Activated CD8-positive, alpha-beta memory T cell treated with anti-CD3 and anti-CD28 coated beads, Interleukin-2, amount 50 U/mL, for 24 hours (primary cell): Measurements from ENCODE around the gene NUP188.
"Not testable (repeated sequence)": the region's sequence is repeated elsewhere in the genome, so short reads cannot be mapped to it uniquely, and the experiment has no call there.

Source experiments
- DNase-seq: peaks from one replicate; pipeline ENCODE4 v3.0.0-alpha.2; 2020; ENCODE audit errors: extremely low read depth

NUP188 gene

DNA sequence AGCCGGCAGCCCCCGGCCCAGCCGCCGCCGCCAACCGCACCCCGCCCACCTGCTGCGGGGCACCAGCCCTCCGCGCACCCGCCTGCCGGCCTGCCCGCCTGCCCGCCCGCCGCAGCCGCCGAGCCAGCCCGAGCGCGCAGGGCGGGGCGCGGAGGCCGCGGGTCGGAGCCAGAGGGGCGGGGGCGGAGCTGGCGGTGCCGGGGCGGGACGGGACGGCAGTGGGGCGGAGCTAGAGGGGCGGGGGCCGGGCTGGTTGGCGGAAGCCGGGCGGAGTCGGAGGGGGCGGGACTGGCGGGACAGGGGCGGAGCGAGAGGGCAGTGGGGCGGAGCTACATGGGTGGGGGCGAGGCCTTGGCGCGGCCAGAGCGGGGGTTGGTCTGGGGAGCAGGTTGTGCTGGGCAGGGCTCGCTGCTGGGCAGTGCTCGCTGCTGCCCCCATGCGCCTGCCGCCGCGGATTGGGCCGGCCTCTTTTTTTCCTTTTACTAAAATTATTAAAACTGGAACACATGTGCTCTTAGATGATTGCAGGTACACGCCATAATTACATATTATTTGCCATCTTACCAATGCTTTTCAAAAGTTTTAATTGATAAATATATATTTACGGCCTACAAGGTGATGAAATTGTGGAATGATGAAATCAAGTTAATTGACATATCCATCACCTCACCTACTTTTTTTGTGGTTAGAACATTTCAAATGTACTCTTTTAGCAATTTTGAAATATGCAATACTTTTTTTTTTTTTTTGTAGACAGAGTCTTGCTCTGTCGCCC, 80.9 kb downstream of the NUP188 start, which contains the start of gene SH3GLB2:
SH3GLB2 (minus strand) TSS at position 140 of the 775 bp plus-strand sequence. CDS start 177 bp downstream, outside the sequence.
- peak; percentile 85 for DNase-seq

DNA sequence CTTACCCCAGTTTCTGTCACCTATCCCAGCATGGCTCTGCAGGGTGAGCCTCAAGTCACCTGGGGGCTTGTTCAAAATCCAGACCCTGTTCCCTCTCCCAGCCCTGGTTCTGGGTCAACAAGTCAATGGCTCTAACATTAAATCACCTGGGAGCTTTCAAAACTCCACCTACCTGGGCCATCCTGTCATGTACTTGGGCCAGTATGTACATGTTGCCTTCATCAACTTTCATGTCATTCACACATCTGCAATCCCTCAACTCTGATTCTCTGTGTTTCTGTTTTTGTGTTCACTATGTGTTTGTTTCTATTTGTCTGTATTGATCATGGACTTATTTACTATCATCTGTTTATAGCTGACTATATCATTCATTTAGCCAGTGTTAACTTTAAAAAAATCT, 82.7 kb downstream of the NUP188 start:
- DNase-seq, result no peak

DNA sequence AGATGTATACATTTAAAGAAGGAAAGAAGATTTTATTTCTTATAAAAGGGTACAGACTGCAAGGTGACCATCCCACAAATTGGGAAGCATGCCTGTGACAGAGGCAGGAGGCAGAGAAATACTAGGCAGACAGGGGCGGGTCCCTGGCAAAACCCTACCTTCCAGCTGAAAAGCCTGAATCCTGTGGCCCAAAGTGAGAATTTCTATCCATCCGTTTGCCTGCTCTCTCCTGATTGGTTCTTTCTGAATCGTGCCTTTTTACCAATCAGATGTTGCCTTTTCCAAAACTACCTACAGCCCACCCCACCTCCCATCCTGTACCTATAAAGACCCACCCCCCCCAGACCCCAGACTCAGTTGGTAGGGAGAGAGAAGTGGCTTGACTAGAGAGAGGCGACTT, 84.0 kb downstream of the NUP188 start:
- DNase-seq, result no peak

DNA sequence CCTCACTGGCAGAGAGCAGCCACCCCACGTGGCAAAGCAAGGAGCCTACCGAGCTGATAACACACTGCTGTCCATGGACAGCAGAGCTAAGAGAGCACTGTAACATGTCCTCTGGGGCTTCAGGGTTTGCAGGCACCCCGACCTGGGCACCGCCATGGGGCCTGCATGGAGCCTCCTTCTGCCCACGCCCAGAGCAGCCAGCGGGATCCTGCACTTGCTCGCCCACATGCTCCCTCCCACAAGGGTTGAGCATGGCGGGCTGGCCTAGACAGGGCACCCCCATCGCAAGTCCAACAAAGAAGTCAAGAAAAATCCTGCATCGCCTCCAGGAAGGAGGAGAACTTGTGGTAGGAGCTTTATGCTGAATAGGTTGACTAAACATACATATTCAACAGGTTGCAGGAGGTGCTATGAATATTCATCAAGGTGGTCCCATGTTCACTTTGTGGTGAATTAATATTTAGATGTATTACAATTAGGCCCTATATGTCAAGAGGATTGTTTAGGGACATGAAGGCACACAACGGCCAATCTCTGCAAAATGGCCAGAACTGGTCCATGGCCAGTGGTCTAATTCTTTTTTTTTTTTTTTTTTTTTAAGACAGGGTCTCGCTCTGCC, 85.2 kb downstream of the NUP188 start:
- DNase-seq, result no peak

DNA sequence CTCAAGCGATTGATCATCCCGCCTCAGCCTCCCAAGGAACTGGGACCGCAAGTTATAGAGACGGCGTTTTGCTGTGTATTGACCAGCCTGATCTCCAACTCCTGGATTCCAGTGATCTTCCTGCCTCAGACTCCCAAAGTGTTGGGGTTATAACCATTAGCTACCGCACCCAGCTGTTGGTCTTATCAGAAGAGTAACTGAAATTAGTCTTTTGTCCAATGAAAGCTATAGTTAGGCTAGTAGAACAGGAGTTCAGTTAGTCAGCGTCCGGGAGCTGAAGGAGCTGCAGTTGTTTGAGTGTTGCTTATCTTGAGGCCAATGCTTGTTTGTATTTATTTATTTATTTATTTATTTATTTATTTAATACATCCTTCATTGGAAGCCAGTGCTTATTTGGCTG, 85.7 kb downstream of the NUP188 start:
- DNase-seq, result no peak

DNA sequence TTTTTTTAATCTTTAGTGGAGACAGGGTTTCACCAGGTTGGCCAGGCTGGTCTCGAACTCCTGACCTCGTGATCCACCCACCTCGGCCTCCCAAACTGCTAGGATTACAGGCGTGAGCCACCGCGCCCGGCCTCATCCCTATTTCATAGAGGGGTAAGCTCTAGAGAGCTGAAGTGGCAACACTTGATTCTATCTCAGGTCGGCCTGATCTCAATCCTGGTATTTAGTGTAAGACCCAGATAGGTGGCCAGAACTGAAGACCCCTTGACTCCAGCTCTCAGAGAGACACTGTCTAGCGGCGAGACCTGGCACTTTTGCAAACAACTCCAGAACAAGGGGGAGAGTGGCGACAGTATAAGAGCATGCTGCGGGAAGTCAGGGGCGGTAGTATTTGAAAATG, 88.3 kb downstream of the NUP188 start:
- not testable (repeated sequence) for DNase-seq

DNA sequence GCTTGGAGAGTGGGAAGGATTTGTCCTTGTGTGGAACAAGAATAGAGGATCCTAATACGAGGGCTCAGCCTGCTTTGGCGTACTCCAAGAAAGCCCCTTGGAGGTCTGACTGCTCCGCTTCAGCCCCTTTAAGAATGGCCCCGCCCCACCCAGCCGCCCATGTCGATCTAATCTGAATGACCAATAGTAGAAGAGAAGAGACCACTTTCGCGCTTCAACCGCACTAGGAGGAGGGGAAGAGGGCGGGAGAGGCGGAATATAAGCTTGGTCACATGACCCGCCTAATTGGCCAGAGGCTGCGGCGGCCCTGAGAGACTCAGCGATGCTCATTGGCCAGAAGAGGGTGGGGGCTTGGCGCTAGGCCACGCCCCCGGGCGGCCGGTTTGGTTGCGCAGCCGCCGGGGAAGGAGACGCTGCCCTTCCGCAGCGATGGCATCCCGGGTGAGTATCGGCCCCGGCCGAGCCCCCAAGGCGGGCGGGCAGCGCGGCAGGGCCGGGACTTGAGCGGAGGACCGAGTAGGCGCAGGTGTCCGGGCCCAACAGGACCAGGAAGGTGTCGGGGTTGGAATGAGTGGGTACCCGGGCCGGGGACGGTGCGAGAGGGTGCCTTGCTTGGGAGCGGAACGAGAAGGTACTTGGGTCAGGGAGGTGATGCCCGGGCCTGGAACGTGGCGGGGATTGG, 88.9 kb downstream of the NUP188 start, which contains the start of gene MIGA2:
MIGA2 (plus strand) TSS at position 386 of the 682 bp plus-strand sequence. CDS start 3,969 bp downstream, outside the sequence.
- DNase-seq, result peak; percentile 95

DNA sequence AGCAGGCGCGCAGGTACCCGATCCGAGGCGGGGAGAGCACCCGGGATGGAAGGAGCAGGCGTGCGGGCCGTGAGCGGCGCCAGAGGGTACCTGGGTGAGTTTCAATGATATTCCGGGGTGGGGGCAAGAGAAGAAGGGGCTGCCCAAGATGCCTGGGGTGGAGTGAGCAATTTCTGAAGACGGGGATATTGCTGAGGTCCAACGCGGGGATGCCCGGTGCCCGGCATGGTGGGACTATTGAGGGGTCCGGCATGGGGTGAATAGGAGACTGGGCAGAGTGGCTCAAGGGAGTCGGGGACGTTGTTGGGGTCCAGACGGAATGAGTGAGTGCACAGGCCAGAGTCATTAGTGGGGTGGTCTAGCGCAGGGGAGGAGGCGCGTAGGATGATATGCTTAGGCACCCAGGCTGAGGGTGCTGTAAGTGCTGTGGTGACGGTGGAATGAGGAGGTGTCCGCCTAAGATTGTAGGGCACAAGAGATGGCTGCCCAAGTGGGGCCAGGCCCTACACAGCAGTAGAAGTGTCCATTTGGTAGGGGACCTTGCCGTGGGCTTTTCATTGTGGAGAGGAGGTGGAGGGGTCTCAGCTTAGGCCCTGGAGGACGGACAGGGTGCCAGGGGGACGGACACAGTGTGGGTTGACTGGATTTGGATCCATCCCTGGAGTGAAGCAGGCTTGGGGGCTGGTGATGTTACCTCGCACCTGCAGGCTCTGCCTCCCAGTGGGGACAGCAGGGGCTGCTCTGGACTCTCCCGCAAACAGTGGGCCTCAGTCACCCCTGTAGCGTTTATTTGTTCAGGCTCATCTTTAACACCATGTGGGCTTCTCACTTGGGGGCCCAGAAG, 89.6 kb downstream of the NUP188 start:
- no peak for DNase-seq

DNA sequence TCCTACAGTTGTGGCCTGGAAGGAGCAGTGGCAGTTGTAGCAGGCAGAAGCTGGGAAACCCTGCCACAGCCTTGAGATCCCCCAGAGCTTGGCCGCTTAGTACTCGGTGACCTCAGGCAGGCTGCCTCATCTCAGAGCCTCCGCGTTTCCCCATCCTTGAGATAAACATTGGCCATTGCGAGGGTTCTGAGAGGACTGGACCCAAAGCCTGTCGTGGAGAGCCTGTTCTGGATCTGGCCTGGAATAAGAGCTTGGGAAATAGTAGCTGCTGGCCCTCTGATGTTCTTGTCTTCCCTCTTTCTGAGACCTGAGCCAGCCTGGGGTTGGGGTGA, 90.2 kb downstream of the NUP188 start:
- DNase-seq, result no peak

DNA sequence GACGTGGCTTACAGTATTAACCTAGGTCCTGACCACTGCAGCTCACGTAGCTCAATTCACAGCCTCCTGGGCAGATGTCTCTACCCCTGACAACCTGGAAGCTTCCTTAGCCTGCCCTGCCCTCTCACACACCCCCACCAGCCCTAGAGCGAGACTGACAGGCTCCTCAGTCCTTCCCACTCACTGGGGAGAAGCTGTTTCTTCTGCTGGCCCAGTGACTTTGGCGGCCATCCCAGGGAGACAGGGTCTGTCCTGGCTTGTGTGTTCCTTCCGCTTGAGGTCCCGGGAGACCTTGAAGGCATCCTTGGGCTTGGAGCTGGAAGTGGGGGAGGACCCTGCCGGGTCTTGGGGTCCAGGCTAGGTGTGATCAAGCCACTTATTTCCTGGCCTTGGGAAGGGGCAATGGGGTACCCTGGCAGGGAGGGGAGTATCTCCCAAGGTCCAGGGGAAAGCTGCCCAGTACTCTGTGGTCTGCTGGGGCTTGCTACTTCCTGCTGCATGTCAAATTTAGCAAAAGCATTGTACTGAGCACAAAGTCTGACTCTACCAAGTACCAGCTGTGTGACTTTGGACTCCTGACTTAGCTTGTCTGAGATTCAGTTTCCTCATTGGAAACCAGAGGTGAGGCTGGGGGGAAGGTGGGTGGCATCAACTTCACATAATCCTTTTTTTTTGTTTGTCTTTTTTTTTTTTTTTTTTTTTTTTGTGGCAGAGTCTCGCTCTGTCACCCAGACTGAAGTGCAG, 90.8 kb downstream of the NUP188 start:
- no peak for DNase-seq

DNA sequence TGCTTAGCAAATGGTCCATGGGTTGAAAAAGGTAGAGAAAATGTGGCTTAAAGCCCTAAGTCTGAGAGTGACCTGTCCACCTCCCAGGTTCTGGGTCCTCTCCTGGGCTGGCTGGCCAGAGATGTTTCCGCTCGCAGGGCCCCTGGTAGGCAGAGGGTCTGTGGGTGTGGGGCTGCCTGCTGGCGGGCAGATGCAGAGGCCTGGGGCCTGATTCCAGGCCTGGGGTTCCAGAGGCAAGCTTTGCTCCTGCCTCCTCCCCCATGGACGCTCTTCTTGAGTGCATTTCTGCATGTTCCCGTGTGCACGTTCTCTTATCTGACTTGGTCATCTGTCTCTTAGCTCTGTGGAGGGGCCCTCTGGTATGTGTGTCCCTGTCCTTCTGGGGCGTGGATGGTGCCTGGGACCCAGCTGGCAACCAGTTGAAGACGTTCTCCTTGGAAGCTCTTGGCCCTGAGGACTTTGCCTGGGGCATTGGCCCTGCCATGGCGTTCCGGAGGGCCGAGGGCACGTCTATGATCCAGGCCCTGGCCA, 92.7 kb downstream of the NUP188 start:
- DNase-seq, result no peak

DNA sequence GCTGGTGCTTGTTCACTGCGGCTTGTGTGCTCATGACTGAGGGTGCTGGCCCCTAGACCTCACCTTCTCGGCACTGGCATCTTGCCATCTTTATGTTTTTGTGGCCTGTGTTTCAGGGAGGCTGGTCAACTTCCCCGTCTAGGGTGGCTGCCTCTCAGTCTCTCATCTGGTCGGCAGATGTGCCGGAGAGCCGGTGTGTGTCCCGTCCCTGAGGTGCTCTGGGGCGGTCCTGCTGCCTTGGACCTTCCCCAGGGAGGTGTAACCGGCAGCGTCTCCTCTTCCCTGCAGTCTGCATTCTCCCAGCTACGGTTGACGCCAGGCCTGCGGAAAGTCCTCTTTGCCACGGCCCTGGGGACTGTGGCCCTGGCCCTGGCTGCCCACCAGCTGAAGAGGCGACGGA, 94.5 kb downstream of the NUP188 start:
- no peak for DNase-seq

DNA sequence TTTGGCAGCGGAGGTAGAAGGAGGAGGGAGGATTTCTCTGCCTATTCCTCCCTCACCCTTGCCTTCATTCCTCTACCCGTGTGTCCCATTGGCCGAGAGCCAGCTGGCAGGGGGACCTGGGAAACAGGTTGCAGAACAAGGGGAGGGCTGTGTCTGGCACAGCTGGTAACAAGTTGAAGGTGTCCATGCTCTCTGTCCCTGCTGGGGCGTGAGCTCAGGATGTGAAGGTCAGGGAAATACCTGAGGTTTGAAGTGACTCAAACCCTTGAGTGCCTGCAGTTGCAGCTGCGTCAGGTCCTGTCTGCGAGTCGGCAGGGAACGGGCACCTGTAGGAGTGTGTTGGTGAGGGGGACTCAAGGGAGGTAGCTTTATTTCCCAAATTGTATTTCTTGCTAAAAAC, 105.1 kb downstream of the NUP188 start:
- no peak for DNase-seq

DNA sequence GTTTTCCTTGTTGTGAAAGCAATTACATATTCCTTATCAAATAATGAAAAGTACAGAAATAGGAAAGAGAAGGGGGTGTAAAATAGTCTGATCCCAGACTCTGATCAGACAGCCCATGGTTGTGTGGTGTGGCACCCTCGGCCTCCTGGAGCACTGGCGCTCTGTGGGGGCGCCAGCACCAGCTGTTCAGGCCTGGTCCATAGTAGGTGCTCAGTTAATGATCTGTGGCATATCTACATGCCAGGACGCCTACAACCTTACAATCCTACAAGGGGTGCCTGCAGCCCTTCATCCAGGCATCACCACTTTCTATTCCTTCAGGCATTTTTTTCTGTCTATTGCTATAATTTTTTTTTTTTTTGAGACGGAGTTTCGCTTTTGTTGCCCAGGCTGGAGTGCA, 105.5 kb downstream of the NUP188 start:
- DNase-seq, result no peak

DNA sequence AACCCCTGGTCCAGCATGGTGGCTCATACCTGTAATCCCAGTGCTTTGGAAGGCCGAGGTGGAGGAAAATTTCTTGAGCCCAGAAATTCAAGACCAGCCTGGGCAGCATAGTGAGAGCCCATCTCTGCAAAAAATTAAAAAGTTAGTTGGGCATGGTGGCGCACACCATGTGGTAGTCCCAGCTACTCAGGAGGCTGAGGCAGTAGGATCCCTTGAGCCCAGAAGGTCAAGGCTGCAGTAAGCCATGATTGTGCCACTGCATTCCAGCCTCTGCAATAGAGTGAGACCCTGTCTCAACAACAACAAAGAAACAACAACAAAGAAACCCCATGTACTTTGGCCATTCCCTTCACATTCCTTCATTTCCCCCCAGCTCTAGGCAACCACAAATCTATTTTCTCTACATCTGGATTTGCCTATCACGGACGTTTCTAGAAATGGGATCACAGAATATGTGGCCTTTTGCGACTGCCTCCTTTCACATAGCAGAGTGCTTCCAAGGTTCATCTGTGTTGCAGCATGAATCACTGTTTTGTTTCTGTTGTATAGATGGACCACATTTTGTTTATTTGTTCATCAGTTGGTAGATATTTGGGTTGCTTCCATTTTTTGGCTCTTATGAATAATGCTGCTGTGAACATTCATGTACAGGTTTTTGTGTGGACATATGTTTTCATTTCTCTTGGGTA, 106.8 kb downstream of the NUP188 start:
- no peak for DNase-seq
